Measurements from ENCODE around the gene PLCB1.

The PLCB1 gene

GRCh38 chr20:8166730-8167129, 34.7 kb downstream of the PLCB1 start:
- TF ChIP-seq CTCF (IDR thresholded peaks at IDR 0.05; ENCODE audit: insufficient read depth, low read length, poor library complexity, severe bottlenecking): no peak
- DNase-seq (ENCODE audit: extremely low read depth, insufficient read length): no peak
- Histone ChIP-seq H3K27me3 (replicated peaks; ENCODE audit: control insufficient read depth, insufficient read depth, low read length) (no peaks in the 10 kb centered on the region), H3K4me3 (replicated peaks; ENCODE audit: low read depth, low read length) (no peak overlapping the region), H3K36me3 (ENCODE audit: control insufficient read depth, insufficient read depth, low read length) (no peaks in the 10 kb centered on the region)

- Histone ChIP-seq H3K4me3 (replicated peaks; ENCODE audit: low read depth, low read length) (no peak overlapping the region), H3K27me3 (replicated peaks; ENCODE audit: control insufficient read depth, insufficient read depth, low read length) (no peaks in the 10 kb centered on the region), H3K36me3 (ENCODE audit: control insufficient read depth, insufficient read depth, low read length) (no peaks in the 10 kb centered on the region)
- DNase-seq (ENCODE audit: extremely low read depth, insufficient read length): no peak
- TF ChIP-seq CTCF (IDR thresholded peaks at IDR 0.05; ENCODE audit: insufficient read depth, low read length, poor library complexity, severe bottlenecking): no peak
Measured at GRCh38 chr20:8168785-8169288, 36.8 kb downstream of the PLCB1 start.

GRCh38 chr20:8170921-8171320, 38.9 kb downstream of the PLCB1 start:
- H3K4me3 ChIP-seq (replicated peaks; ENCODE audit: low read depth, low read length): no peak overlapping the region
- H3K27me3 ChIP-seq (replicated peaks; ENCODE audit: control insufficient read depth, insufficient read depth, low read length): no peaks in the 10 kb centered on the region
- TF ChIP-seq CTCF (IDR thresholded peaks at IDR 0.05; ENCODE audit: insufficient read depth, low read length, poor library complexity, severe bottlenecking): no peak
- H3K36me3 ChIP-seq (ENCODE audit: control insufficient read depth, insufficient read depth, low read length): no peaks in the 10 kb centered on the region
- DNase-seq (ENCODE audit: extremely low read depth, insufficient read length): no peak

- Histone ChIP-seq H3K4me3 (replicated peaks; ENCODE audit: low read depth, low read length) (no peak overlapping the region), H3K27me3 (replicated peaks; ENCODE audit: control insufficient read depth, insufficient read depth, low read length) (no peaks in the 10 kb centered on the region), H3K36me3 (ENCODE audit: control insufficient read depth, insufficient read depth, low read length) (no peaks in the 10 kb centered on the region)
- TF ChIP-seq CTCF (IDR thresholded peaks at IDR 0.05; ENCODE audit: insufficient read depth, low read length, poor library complexity, severe bottlenecking): no peak
- no peak for DNase-seq (ENCODE audit: extremely low read depth, insufficient read length)
Measured at GRCh38 chr20:8172191-8172590, 40.1 kb downstream of the PLCB1 start.

- H3K4me3 ChIP-seq (replicated peaks; ENCODE audit: low read depth, low read length): no peak overlapping the region
- no peaks in the 10 kb centered on the region for H3K27me3 ChIP-seq (replicated peaks; ENCODE audit: control insufficient read depth, insufficient read depth, low read length)
- no peak for TF ChIP-seq CTCF (IDR thresholded peaks at IDR 0.05; ENCODE audit: insufficient read depth, low read length, poor library complexity, severe bottlenecking)
- no peaks in the 10 kb centered on the region for H3K36me3 ChIP-seq (ENCODE audit: control insufficient read depth, insufficient read depth, low read length)
- no peak for DNase-seq (ENCODE audit: extremely low read depth, insufficient read length)
Measured at GRCh38 chr20:8175741-8176675, 43.9 kb downstream of the PLCB1 start.

Data from GM06990 (cell line).